ENCODE results near the gene GOLGA8M.
"Not testable (repeated sequence)": the region's sequence is repeated elsewhere in the genome, so short reads cannot be mapped to it uniquely, and the experiment has no call there.

GRCh38 chr15:28702427-28702826, 9.8 kb downstream of the GOLGA8M start:
- TF ChIP-seq, protein P1, sequence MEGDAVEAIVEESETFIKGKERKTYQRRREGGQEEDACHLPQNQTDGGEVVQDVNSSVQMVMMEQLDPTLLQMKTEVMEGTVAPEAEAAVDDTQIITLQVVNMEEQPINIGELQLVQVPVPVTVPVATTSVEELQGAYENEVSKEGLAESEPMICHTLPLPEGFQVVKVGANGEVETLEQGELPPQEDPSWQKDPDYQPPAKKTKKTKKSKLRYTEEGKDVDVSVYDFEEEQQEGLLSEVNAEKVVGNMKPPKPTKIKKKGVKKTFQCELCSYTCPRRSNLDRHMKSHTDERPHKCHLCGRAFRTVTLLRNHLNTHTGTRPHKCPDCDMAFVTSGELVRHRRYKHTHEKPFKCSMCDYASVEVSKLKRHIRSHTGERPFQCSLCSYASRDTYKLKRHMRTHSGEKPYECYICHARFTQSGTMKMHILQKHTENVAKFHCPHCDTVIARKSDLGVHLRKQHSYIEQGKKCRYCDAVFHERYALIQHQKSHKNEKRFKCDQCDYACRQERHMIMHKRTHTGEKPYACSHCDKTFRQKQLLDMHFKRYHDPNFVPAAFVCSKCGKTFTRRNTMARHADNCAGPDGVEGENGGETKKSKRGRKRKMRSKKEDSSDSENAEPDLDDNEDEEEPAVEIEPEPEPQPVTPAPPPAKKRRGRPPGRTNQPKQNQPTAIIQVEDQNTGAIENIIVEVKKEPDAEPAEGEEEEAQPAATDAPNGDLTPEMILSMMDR (IDR thresholded peaks at IDR 0.05) = not testable (repeated sequence)
- TF ChIP-seq POLR2A (IDR thresholded peaks at IDR 0.05) = not testable (repeated sequence)

Measured in uterus (tissue), 2 donors.